ENCODE data around the gene OR4D2.

DNA sequence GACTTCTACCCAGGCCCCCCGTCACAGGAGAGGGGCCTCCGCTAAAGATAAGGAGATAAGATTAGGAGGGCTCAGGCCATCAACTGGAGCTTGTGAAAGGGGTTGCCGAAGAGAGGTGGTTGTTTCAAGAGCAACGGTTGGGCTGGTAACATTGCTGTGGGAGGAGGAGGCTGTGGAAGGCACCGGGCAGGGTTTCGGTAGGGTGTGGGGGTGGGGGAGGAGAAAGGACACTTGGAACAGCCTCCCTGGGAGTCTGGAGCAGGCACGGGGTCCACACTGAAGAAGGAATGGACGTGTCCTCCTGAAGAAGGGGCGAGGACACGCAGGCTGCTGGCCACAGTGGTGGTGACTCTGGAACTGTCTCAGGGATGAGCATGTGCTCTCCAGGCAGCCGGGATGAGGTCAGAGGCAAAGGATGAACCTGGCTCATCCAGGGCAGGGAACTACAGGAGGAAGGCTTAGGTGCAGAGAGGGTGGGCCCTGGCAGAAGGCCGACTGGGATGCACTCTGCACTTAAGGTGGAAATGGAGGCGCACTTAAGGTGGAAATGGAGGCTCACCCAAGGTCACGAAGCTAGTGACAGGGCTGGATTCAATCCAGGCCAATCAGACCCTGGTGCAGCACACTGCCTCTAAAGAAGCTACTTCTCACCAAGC lies 24.6 kb downstream of the OR4D2 start:
- TF ChIP-seq CTCF (optimal IDR thresholded peaks at IDR 0.05 in 1 of 3, IDR thresholded peaks at IDR 0.05 in 1 of 3, conservative IDR thresholded peaks at IDR 0.05 in 1 of 3; ENCODE audit: extremely low read depth in 1 of 3, insufficient read depth in 2 of 3, low read length in 3 of 3) (no peak), EZH2 (IDR thresholded peaks at IDR 0.05; ENCODE audit: low read length) (no peak)

Measured in keratinocyte (primary cell).